HG03025 (cell line): ENCODE results near the gene HRCT1.
"Not testable (repeated sequence)": the region's sequence is repeated elsewhere in the genome, so short reads cannot be mapped to it uniquely, and the experiment has no call there.

Experiments
- ATAC-seq: cut with Tn5 transposase; IDR thresholded peaks from one replicate; pipeline ENCODE4 v1.9.1; 2021; ENCODE audit warnings: mild to moderate bottlenecking, moderate library complexity; ENCODE audit not compliant: unreplicated experiment, low FRiP score

The HRCT1 gene

GRCh38 chr9:35892051-35892450, 14.0 kb upstream of the HRCT1 start:
- ATAC-seq = no peak

DNA sequence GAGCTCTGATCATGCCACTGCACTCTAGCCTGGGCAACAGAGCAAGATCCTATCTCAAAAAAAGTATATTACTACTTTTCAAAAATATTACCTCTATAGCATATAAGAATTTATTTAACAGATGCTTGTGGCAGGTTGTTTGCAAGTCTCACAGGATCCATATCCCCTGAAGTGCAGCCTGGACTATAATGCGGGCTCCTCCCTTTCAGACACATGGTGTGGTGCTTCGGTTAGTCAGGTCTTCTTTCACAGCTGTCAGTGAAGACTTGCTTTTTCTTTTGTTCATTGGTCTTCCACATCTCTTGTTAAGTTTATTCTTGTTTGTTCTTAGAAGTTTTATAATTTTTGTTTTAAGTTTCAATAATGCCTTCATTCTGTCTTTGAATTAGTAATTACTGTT, 9.4 kb upstream of the HRCT1 start:
- no peak for ATAC-seq

- ATAC-seq = not testable (repeated sequence)
These were observed 8.5 kb upstream of the HRCT1 start for GRCh38 chr9:35897376-35898099.

DNA sequence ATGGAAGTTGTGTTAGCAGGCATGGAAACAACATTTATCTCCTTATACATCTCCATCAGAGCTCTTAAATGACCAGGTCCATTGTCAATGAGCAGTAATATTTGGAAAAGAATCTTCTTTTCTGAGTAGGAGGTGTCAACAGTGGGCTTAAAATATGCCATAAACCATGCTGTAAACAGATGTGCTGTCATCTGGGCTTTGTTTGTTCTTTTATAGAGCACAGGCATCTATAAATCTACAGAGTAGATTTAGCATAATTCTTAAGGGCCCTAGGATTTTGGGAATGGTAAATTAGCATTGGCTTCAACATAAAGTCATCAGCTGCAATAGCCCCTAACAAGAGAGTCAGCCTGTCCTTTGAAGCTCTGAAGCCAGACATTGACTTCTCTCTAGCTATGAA, 7.7 kb upstream of the HRCT1 start:
- ATAC-seq = no peak

GRCh38 chr9:35899021-35899420, 7.0 kb upstream of the HRCT1 start:
- ATAC-seq = no peak

- no peak for ATAC-seq
These were observed 3.0 kb upstream of the HRCT1 start for GRCh38 chr9:35903049-35903448.

- no peak for ATAC-seq
These were observed 1.7 kb upstream of the HRCT1 start for GRCh38 chr9:35904338-35904737.

DNA sequence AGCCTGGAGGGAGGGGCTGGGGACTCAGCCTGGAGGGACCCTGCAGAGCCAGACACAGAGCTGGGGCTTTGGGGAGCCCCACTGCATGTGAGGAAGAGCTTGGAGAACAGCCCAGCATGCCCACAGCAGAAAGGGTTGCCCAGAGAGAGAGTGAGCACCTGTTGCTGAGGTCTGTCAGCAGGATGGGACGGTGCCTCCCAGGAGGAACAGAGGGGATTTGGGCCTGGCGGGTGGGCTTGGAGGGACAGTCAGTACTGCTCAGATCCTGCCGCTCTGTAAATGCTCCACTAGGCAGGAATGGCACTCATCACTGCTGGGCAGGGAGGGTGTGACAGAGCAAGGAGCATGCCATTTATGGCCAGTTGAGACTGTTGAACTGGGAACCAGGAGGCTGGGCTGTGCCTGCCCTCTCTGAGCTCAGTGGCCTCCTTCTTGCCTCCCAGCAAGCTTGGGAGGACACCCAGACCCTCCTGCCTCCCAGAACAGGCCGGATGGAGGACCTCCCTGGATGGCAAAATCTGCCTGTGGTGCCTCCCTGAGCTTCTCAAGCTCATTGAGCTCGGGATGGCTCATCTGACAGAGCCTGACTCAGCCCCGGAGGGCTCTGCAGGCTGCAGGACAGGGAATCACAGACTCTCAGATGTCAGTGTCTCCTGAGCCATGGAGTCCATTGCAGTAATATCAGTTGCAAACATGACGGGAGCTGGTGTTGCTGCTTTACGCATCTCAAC, 786 bp upstream of the HRCT1 start:
- no peak for ATAC-seq

GRCh38 chr9:35906923-35907699, 1.1 kb downstream of the HRCT1 start:
- ATAC-seq = no peak

GRCh38 chr9:35907711-35908503, 1.9 kb downstream of the HRCT1 start:
- ATAC-seq = no peak

- no peak for ATAC-seq
These were observed 2.6 kb downstream of the HRCT1 start for GRCh38 chr9:35908504-35909125.

DNA sequence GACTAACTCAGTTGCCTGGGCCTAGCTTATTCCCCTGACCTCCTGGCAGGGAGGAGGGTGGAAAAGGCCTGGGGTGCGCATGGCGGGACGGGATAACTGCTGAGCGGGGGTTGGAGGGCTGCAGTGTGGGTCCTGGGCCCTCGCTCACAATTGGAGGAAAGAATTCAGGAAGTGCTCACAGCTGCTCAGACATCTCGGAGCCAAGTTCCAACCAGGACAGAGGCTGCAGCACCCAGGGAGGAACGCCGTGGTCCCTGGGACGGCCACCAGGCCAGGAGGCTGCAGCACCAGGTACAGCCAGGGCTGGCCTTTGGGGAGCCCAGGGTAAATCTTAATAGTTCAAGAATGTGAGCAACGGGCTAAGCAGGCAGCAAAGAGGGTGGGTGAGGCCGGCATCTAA, 3.3 kb downstream of the HRCT1 start, which contains the start of gene SPAAR:
Gene SPAAR (plus strand): TSS at position 217 of the 400 bp plus-strand sequence. CDS start 974 bp downstream, outside the sequence.
- no peak for ATAC-seq

- no peak for ATAC-seq
These were observed 3.9 kb downstream of the HRCT1 start for GRCh38 chr9:35909687-35910612.

GRCh38 chr9:35910613-35911359, 4.8 kb downstream of the HRCT1 start:
- ATAC-seq = no peak

- ATAC-seq = no peak
These were observed 5.7 kb downstream of the HRCT1 start for GRCh38 chr9:35911690-35912089.

DNA sequence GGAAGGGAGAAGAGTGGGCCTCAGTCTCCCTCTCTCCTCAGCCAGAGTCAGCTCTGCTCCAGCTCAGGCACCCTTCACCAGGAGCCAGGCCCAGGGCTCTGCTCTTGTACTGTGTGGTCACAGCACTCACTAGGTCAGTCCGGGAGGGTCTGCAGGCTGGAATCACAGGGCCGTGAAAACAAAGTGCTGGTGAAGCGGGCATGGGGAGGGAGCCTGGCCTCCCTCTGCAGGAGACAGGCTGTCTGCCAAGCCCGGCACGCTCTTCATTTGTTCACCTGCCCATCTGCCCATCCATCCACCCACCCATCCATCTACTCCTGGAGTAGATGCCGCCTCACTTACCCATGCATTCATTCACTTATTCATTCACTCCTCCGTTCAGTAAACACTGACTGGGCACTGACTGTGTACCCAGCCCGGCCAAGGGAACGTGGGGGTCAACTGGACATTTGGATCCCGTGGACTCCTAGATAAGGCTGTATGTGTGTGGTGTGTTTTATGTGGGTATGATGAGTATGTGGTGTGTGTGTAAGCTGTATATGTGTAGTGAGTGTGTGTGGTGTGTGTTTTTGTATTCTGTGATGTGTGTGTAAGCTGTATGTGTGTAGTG, 6.9 kb downstream of the HRCT1 start:
- ATAC-seq = no peak

- ATAC-seq = not testable (repeated sequence)
These were observed 7.4 kb downstream of the HRCT1 start for GRCh38 chr9:35913429-35913828.

DNA sequence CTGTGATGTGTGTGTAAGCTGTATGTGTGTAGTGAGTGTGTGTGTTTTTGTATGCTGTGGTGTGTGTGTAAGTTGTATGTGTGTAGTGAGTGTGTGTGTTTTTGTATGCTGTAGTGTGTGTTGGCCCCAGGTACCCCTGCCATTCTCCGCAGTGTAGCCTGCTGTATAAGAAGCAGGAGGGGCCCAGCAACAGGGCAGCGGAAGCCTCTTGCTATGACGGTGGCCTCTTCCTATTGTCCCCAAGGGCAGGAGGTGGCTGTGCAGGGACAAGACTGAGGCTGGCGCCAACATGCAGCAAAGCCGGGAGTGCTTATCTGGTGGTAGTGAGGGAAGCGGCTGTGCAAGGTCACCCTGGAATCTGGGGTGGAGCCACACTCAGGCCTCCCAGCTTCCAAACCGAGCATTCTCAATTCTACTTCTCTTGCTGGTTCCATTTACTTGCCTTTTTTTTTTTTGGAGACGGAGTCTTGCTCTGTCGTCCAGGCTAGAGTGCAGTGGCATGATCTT, 8.4 kb downstream of the HRCT1 start:
- ATAC-seq = no peak
